PC-3 (cell line): Measurements from ENCODE around the gene NAPEPLD.

Experiments
- CTCF ChIP-seq: fragments of 300-600 bp; sonication (generic); conservative IDR thresholded peaks from 2 replicates; pipeline ENCODE4 v1.5.1; 2017; ENCODE audit warnings: antibody characterized with exemption, low read depth, mild to moderate bottlenecking, low read length
- EZH2 ChIP-seq: fragments of 300-600 bp; sonication (generic); IDR thresholded peaks from one replicate; pipeline ENCODE4 v1.6.1; 2017; ENCODE audit warnings: antibody characterized with exemption, mild to moderate bottlenecking, low read length; ENCODE audit not compliant: unreplicated experiment
- EZH2phosphoT487 ChIP-seq: fragments of 300-600 bp; sonication (generic); IDR thresholded peaks from 2 replicates; pipeline ENCODE4 v1.6.1; 2018; ENCODE audit warnings: mild to moderate bottlenecking, antibody characterized with exemption, low read length, borderline replicate concordance

- TF ChIP-seq EZH2 = no peak
- TF ChIP-seq CTCF = no peak; the same call in 1 of the 2 replicates
- no peak for TF ChIP-seq EZH2phosphoT487
Observed at GRCh38 chr7:103063895-103064294, 85.0 kb downstream of the NAPEPLD start.
